Hematopoietic multipotent progenitor cell treated with erythropoietin and hydrocortisone succinate and interleukin-3 and kit ligand, for 15 days (in vitro differentiated cells): ENCODE measurements around the gene B9D1.

ENCODE experiments used
- DNase-seq: peaks from one replicate; pipeline ENCODE4 v3.0.0-alpha.2; 2015; ENCODE audit warnings: low spot score

The B9D1 gene

GRCh38 chr17:19337712-19338023 lies 24.9 kb downstream of the B9D1 start:
- DNase-seq, result no peak

- no peak for DNase-seq
Measured at GRCh38 chr17:19336938-19337711, 25.4 kb downstream of the B9D1 start.

- no peak for DNase-seq
Measured at GRCh38 chr17:19335951-19336631, 26.4 kb downstream of the B9D1 start.

GRCh38 chr17:19334331-19334730 lies 28.2 kb downstream of the B9D1 start:
- no peak for DNase-seq

GRCh38 chr17:19333736-19334290 lies 28.7 kb downstream of the B9D1 start:
- DNase-seq, result no peak

- no peak for DNase-seq
Measured at GRCh38 chr17:19333132-19333440, 29.4 kb downstream of the B9D1 start.

GRCh38 chr17:19332371-19333131 lies 30.0 kb downstream of the B9D1 start:
- DNase-seq, result no peak

- DNase-seq, result peak; percentile 40
Measured at GRCh38 chr17:19331543-19332245, 30.8 kb downstream of the B9D1 start.

GRCh38 chr17:19331134-19331533 lies 31.4 kb downstream of the B9D1 start:
- DNase-seq, result no peak

GRCh38 chr17:19330271-19330670 lies 32.3 kb downstream of the B9D1 start:
- no peak for DNase-seq

- no peak for DNase-seq
Measured at GRCh38 chr17:19329839-19330238, 32.7 kb downstream of the B9D1 start.

GRCh38 chr17:19329136-19329535 lies 33.4 kb downstream of the B9D1 start:
- no peak for DNase-seq

- no peak for DNase-seq
Measured at GRCh38 chr17:19328441-19329061, 34.0 kb downstream of the B9D1 start.

- no peak for DNase-seq
Measured at GRCh38 chr17:19327031-19327783, 35.3 kb downstream of the B9D1 start.

- no peak for DNase-seq
Measured at GRCh38 chr17:19325542-19325941, 37.0 kb downstream of the B9D1 start.

- DNase-seq, result no peak
Measured at GRCh38 chr17:19322861-19323260, 39.7 kb downstream of the B9D1 start.

GRCh38 chr17:19322129-19322505 lies 40.4 kb downstream of the B9D1 start:
- no peak for DNase-seq

GRCh38 chr17:19321481-19322128 lies 40.9 kb downstream of the B9D1 start:
- DNase-seq, result no peak

- DNase-seq, result no peak
Measured at GRCh38 chr17:19320876-19321275, 41.6 kb downstream of the B9D1 start.

GRCh38 chr17:19319771-19320505 lies 42.6 kb downstream of the B9D1 start:
- DNase-seq, result no peak
